GM23248 (cell line): ENCODE results near the gene MAD2L2.

Source experiments
- EZH2 ChIP-seq: fragments of 200-600 bp; sonication (generic); IDR thresholded peaks from 2 replicates; pipeline ENCODE4 v1.6.1; 2018; ENCODE audit warnings: antibody characterized with exemption, mild to moderate bottlenecking; ENCODE audit not compliant: insufficient read depth, poor library complexity, severe bottlenecking
- EZH2phosphoT487 ChIP-seq: fragments of 200-600 bp; sonication (generic); IDR thresholded peaks from 2 replicates; pipeline ENCODE4 v1.6.1; 2018; ENCODE audit warnings: antibody characterized with exemption, moderate library complexity, mild to moderate bottlenecking, low read depth; ENCODE audit not compliant: insufficient read depth

GRCh38 chr1:11707621-11708276, 26.8 kb upstream of the MAD2L2 start:
- TF ChIP-seq EZH2 (no peak), EZH2phosphoT487 (no peak)
